ENCODE results near the gene MCOLN1.

GRCh38 chr19:7544626-7545025, 22.2 kb downstream of the MCOLN1 start:
- TF ChIP-seq JUN (IDR thresholded peaks at IDR 0.05; ENCODE audit: low read depth, low read length) (no peak), EZH2 (IDR thresholded peaks at IDR 0.05; ENCODE audit: low read depth, low read length, severe bottlenecking) (no peak), E2F6 (IDR thresholded peaks at IDR 0.05) (no peak), POLR2A (IDR thresholded peaks at IDR 0.05; ENCODE audit: control extremely low read depth in 1 of 2, low read depth in 2 of 2, low read length in 2 of 2) (no peak), TBP (IDR thresholded peaks at IDR 0.05; ENCODE audit: low read depth, low read length) (no peak), EGR1 (IDR thresholded peaks at IDR 0.05; ENCODE audit: borderline replicate concordance, low read depth, low read length) (no peak)
